Amygdala (tissue), 56 donors: ENCODE measurements around the gene RPL39.
"Not testable (repeated sequence)": the region's sequence is repeated elsewhere in the genome, so short reads cannot be mapped to it uniquely, and the experiment has no call there.

Experiments used
- DNase-seq, 56 donors: peaks; one replicate each; lab custom pipeline; 2025; lab: John Stamatoyannopoulos, UW

Gene RPL39

DNA sequence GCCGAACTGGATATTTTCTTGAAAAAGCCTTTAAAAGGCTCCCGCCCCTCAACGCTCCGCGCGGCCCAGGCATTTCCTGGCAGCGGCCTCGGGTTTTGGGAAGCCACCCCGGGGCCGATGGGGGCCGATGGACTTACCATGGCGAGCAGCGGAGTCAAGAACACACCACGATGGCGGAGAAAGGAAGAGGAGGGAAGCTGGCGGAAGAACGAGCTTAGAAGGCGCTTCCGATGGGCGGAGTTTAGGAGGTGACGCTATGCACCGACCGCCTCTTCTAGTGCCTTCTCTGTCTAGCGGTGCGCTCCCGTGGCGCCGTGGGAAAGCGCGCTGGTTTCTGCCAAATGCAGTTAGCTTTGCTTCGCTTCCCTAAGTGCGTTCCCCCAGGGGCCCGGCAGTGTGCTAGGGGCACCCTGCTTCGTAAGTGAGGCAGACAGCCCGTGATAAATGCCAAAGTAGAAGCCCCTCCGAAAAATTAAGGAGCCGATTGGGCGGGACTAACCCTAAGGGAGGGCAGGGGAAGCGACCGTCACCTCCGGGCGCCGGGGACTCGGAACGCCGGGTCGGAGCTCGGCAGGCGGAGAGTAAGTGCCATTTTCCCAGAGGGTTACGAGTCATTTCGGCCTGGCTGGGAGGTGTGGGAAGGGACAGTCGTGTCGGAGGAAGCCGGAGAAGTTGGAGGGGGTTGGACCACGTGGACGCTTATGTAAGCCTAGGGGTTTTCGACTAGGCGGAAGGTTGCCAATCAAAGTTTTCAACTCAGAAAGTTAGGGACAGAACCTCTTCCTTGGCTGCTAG is at the start of gene RPL39:
RPL39 (minus strand) TSS at position 194 of the 795 bp plus-strand sequence; CDS start at position 140, 54 bp downstream.
- DNase-seq = peak; percentile 2 to 87 (median 69)

DNA sequence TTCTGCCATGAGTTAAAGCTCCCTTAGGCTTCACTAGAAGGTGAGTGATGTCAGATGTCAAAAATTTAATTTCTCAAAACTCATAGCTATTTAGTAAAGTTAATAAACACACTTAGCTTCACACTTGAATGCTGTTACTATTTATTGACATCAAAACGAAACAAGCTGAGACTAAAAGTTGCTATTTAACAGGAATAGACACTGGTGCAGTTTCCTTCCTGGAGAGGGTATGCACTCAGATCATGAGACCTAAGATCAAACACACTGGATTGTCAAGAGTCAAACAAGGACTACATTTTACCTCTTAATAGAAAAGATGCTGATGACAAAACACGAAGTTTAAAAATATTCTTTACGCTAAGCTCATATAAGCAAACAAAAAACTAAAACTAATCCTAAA is 42.5 kb upstream of the RPL39 start:
- DNase-seq = no peak

DNA sequence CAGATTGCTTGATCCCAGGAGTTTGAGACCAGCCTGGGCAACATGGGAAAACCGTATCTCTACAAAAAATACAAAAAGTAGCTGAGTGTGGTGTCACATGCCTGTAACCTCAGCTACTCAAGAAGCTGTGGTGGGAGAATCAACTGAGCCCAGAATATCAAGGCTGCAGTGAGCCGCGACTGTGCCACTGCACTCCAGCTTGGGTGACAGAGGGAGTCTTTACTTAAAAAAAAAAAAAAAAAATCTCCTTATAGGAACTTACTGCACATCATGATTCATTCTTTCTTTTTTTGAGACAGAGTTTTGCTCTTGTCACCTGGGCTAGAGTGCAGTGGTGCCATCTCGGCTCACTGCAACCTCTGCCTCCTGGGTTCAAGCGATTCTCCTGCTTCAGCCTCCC is 37.0 kb upstream of the RPL39 start:
- no peak for DNase-seq

DNA sequence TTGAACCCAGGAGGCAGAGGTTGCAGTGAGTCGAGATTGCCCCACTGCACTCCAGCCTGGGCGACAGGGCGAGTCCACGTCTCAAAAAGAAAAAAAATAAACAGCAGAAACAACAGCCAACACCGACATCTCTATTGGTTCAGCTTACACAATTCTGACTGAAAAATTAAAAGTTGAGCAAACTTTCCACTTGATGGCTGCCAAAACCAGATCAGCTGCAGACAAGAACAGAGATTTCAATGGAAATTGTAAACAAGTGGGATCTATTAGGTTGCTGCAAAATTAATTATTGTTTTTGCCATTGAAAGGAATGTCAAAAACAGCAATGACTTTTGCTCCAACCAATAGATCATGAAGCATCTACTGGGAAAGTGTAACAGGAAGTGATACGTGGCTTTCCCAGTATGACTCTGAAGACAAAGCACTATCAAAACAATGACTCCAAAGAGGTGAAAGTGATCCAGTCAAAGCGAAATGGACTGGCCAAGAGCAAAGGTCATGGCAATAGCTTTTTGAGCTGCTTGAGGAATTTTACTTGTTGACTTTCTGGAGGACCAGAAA is 35.0 kb upstream of the RPL39 start:
- DNase-seq = no peak

DNA sequence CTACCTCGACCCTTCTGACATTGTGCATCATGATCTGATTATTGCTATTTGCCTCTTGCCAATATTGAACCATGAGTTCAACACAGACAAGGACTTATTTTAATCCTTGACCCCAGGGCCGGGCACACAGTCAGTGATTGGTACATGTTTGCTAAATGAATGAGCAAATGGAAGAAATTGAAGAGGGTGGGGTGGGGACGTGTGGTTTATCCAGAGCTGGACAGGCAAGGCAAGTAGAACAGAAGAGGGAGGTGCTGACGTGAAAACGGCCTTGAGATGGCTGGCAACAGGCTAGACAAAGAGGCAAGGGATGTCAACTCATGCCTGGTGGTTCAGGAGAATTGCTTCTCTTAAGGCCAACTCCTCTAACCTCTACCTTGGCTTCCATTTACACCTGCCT is 32.8 kb upstream of the RPL39 start:
- not testable (repeated sequence) for DNase-seq

DNA sequence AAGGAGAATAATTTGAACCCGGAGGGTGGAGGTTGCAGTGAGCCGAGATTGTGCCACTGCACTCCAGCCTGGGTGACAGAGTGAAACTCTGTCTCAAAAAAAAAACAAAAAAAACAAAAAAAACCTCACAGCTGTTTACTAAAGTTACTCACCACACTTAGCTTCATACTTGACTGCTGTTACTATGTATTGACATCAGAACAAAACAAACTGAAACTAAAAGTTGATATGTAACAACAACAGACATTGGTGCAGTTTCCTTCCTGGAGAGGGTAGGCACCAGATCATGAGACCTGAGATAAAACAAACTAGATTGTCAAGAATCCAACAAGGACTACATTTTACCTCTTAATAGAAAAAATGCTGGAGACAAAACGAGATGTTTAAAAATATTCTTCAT is 30.3 kb upstream of the RPL39 start:
- not testable (repeated sequence) for DNase-seq

DNA sequence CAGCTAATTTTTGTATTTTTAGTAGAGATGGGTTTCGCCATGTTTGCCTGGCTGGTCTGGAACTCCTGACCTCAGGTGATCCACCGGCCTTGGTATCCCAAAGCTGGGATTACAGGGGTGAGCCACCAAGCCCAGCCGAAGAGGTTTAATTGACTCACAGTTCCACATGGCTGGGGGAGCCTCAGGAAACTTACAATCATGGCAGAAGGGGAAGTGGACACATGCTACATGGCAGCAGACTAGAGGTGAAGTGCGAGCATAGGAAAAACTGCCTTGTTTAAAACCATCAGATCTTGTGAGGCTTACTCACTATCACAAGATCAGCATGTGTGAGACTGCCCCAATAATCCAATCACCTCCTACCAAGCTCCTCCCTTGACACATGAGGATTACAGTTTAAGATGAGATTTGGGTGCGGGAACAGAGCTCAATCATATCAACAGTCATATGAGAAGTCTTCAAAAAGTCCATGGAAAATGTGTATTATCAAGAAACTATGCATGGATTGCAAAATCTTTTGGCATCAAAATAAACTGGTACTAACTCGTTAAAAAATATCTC is 25.8 kb upstream of the RPL39 start:
- no peak for DNase-seq

DNA sequence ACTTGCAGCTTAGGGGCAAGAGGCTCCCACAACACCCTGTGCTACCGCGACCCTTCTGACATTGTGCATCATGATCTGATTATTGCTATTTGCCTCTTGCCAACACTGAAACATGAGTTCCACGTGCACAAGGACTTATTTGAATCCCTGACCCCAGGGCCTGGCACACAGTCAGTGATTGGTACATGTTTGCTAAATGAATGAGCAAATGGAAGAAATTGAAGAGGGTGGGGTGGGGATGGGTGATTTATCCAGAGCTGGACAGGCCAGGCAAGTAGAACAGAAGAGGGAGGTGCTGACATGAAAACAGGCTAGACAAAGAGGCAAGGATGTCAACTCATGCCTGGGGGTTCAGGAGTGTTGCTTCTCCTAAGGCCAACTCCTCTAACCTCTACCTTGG is 24.9 kb upstream of the RPL39 start:
- DNase-seq = no peak

DNA sequence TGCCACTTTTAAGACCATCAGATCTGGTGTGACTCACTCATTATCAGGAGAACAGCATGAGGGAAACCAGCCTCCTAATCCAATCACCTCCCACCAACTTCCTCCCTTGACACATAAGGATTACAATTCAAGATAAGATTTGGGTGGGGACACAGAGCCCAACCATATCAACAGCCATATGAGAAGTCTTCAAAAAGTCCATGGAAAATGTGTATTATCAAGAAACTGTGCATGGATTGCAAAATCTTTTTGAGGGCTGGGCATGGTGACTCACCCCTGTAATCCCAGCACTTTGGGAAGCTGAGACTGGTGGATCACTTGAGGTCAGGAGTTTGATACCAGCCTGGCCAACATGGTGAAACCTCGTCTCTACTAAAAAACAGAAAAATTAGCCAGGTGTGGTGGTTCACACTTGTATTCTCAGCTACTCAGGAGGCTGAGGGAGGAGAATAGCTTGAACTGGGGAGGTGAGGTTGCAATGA is 17.8 kb upstream of the RPL39 start:
- DNase-seq = no peak

DNA sequence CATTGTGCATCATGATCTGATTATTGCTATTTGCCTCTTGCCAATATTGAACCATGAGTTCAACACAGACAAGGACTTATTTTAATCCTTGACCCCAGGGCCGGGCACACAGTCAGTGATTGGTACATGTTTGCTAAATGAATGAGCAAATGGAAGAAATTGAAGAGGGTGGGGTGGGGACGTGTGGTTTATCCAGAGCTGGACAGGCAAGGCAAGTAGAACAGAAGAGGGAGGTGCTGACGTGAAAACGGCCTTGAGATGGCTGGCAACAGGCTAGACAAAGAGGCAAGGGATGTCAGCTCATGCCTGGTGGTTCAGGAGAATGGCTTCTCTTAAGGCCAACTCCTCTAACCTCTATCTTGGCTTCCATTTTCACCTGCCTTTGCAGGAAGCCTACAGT is 17.0 kb upstream of the RPL39 start:
- not testable (repeated sequence) for DNase-seq

DNA sequence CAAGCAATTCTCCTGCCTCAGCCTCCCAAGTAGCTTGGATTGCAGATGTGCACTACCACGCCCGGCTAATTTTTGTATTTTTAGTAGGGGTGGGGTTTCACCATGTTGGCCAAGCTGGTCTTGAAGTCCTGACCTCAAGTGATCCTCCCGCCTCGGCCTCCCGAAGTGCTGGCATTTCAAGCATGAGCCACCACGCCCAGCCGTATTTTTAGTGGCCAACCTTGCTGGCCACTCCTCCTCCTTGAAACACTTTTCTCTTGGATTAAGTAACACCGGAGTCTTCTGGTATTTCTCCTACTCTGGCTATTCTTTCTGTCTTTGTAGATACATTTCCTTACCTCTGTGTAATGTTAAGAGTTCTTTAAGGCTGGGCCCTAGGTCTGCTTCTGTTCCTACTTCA is 11.1 kb upstream of the RPL39 start:
- DNase-seq = no peak

DNA sequence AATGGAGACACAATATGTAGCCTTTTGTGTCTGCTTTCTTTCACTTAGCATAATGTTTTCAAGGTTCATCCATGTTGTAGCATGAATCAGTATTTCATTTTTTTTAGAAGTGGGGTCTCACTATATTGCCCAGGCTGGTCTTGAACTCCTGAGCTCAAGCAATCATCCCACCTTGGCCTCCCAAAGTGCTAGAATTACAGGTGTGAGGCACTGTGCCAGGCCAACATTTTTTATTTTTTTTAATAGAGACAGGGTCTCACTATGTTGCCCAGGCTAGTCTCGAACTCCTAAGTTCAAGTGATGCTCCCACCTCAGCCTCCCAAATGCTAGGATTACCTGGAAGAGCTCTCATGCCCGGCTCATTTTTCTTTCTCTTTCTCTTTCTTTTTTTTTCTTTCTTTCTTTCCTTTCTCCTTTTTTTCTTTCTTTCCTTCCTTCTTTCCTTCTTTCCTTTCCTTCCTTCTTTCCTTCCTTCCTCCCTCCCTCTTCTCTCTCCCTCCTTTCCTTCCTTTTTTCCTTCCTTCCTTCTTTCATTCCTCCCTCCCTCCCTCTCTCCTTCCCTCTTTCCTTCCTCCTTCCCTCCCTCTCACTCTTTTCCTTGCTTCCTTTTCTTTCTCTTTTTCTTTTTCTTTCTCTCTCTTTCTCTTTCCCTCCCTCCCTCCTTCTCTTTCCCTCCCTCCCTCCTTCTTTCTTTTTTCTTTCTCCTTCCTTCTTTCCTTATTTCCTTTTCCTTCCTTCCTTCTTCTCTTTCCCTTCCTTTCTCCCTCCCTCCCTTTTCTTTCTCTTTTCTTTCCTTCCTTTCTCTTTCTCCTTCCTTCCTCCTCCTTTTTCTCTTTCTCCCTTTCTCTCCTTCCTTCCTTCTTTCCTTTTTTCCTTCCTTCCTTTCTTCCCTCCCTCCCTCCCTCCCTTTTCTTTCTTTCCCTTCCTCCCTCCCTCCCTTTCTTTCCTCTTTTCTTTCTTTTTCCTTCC is 10.1 kb upstream of the RPL39 start:
- no peak for DNase-seq

DNA sequence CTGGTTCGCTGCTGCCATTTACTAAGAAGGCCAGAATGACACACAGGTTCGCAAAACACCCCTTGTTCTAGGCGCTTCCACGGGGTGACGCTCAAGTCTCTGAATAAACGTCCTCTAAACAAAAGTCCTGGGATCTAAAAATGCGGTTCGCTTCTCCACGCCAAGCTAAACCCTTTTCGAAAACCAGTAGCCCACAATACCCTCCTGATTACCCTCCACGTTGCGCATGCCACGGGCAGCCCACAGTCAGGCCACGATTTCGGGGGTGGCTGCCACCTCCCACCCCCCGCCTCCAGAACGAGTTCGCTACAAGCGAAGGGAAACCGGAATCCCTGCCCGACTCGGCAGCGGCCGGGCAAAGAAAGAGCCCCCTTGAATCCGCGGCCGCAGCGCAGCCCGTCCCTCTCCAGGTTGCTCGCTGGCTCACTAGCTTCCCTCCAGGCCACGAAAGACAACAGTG is 423 bp downstream of the RPL39 start:
- DNase-seq = peak in 27 of 56 donors; percentile 0 to 70 (median 22)

DNA sequence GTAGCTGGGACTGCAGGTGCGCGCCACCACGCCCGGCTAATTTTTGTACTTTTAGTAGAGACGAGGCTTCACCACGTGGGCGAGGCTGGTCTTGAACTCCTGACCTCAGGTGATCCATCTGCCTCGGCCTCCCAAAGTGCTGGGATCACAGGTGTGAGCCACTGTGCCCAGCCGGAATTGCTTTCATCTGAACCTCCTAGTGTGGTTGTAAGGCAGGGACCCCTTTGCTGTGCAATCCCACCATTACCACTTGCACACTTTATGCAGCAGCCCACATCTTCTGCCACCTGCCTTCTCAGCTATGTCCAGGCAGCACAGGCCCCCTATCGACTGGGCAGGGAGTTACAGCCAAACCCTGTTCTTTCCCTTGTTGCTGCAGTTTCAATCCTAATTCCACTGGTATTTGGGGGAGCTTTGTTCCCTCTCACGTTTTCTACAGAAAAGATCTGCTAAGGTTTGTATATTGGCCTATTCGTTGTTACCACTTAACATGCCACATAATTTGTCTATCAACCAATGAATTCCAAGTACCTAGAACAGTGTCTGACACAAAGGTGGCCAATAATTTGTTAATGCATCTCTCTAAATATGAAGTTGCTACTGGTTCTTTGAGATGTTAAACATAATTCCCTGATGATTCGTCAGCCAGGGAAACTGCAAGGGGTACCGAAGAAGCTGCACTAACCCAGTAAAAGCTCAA is 6.5 kb downstream of the RPL39 start:
- DNase-seq = no peak

DNA sequence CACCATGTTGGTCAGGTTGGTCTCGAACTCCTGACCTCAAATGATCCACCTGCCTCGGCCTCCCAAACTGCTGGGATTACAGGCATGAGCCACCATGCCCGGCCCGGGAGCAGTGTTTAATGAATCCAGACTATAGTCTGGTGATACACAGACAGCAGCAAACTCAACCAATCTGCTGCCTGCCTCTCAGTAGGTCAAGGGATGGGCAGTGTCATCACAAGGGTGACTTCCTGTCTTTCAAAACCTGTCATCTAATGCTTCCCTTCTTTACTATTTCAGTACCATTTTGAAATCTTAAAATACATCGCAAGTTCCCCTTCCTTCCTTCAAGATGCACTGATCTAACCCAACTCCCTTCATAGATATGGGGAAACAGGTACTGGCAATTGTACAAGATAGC is 8.4 kb downstream of the RPL39 start:
- DNase-seq = no peak

DNA sequence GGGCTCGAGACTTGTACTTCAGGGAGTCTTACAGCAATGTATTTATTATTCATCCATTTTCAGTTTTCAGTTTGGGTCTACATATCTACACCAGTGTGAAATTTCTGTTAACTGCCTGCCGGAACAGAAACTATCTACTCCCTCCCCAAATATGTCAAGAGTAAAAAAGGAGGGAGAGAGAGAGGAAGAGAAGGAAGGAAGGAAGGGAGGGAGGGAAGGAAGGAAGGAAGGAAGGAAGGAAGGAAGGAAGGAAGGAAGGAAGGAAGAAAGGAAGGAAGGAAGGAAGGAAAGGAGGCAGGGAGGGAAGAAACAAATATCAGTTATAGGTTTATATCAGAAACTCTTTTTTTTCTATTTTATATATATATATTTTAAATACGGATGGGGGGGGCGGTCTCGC is 12.6 kb downstream of the RPL39 start:
- DNase-seq = no peak

DNA sequence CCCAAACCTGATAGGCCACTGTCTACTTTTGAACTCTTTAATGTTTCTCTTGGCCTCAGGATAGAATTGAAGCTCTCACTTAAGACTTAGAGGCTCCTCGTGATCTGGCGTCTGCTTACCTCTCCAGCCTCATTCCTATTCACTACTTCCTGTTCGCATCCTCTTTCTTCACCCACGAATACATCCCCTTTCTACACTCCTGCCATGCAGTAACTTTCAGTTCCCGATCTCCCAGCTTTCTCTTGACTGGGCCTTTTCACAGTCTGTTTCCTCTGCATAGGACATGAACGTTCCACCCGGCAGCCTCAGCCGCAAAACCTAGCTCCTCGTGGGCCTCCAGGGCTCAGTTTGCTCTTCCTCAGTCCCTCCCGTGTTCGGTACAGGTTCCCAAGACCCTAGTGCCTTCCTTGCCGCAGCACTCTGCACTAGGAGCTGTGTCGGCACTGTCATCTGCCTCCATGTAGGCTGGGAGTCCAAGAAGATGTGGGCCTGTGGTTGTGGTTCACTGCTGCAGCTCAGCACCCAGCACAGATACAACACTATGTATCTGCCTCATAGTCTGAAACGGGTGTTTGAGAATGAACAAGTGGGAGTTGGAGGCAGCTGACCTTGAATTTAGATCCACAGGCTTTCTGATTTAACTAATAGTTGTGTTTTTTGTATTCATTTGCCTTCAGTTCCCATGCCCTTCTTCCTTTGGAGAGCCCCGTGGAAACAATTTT is 15.8 kb downstream of the RPL39 start:
- DNase-seq = peak in 2 of 56 donors; percentile 0 to 4

DNA sequence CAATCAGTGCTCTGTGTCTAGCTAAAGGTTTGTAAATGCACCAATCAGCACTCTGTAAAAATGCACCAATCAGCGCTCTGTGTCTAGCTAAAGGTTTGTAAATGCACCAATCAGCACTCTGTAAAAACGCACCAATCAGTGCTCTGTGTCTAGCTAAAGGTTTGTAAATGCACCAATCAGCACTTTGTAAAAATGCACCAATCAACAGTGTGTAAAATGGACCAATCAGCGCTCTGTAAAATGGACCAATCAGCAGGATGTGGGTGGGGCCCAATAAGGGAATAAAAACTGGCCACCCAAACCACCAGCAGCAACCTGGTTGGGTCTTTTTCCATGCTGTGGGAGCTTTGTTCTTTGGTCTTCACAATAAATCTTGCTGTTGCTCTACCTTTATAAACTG is 22.0 kb downstream of the RPL39 start:
- not testable (repeated sequence) for DNase-seq

DNA sequence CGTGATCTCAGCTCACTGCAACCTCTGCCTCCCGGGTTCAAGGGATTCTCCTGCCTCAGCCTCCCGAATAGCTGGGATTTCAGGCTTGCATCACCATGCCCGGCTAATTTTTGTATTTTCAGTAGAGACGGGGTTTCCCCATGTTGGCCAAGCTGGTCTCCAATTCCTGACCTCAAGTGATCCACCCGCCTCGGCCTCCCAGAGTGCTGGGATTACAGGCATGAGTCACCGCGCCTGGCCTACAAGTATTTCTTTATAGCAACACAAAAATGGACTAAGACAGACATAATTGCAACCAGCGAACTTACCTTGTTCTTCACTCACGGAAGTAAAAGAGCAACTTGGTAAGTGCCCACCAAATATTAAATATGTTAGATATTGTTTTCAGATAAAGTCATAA is 23.0 kb downstream of the RPL39 start:
- not testable (repeated sequence) for DNase-seq
